ENCODE measurements around the gene SDCCAG8. TPM values are rescaled to one million over a fixed set of nuclear protein-coding genes. Genes with fewer than 3 reads are reported as not detected.

Gene SDCCAG8
- total and polyA plus RNA-seq, 2 of the 8 experiments (the other 6 are each of a cell fraction or from before 2014, with no cell fraction given) = 15.6 to 21.0 TPM

DNA sequence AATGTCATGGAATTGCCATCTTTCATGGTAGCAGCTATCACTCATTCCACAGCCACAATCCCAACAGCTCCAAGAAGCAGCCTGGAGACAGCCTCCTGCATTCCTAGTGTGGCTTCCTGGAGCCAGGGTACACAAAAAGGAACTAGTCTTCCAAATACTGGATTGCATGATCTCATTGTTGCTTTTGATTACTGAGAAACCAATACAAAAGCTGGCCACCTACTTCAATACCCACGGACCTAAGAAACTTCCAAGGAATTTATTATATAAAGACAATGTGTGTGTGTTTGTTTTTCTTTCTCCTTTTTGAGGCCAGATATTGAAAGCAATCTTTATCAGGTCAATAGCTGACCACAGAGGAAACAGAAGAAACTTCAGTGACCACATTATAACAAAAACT lies 26.3 kb upstream of the SDCCAG8 start:
- H3K79me1 ChIP-seq (ENCODE audit: low read depth, low read length) = peaks cover 2% of the 10 kb centered on the region; the same call in 1 of the 2 replicates
- no peak for DNase-seq (ENCODE audit: low read depth in 1 of 2, low spot score in 2 of 2)
- no peak overlapping the region for H2AK5ac ChIP-seq (ENCODE audit: low read depth, low read length)
- H3K27me3 ChIP-seq (replicated peaks in 1 of 4; ENCODE audit: control insufficient read depth in 3 of 4, extremely low read depth in 1 of 4, insufficient read depth in 3 of 4, low read length in 3 of 4) = no peaks in the 10 kb centered on the region
- H4K20me1 ChIP-seq (replicated peaks in 1 of 2; ENCODE audit: control insufficient read depth in 1 of 2, insufficient read depth in 2 of 2, low read length in 2 of 2) = peaks cover 0 to 1% of the 10 kb centered on the region in 2 experiments
- no peak overlapping the region for H3K23ac ChIP-seq (ENCODE audit: insufficient read length)
- no peak overlapping the region for H2BK5ac ChIP-seq (ENCODE audit: low read depth, low read length)
- H4K5ac ChIP-seq (ENCODE audit: insufficient read length, low read depth, low read length) = no peak overlapping the region
- FAIRE-seq = no peak
- H3K4me3 ChIP-seq (ENCODE audit: extremely low read depth in 1 of 4, insufficient read depth in 2 of 4, low read depth in 3 of 4, low read length in 4 of 4) = no peak overlapping the region
- H3K23me2 ChIP-seq (ENCODE audit: low read depth, low read length) = no peaks in the 10 kb centered on the region
- H3K79me2 ChIP-seq (ENCODE audit: control insufficient read depth in 1 of 2, insufficient read depth in 2 of 2, low read length in 2 of 2) = peaks cover 0 to 90% of the 10 kb centered on the region in 2 experiments; a peak in 3 of 4 replicates
- H3K27ac ChIP-seq (ENCODE audit: low read depth, low read length) = no peak overlapping the region
- CTCF ChIA-PET (ENCODE audit: partially characterized antibody) = interaction anchor here (1.2 kb wide), 1 partner anchor 10 kb away, joined by 3 read pairs; no protein-coding TSS in a partner anchor
- H3K9ac ChIP-seq (replicated peaks in 1 of 4; ENCODE audit: extremely low read depth in 1 of 4, low read depth in 3 of 4, low read length in 3 of 4) = no peak overlapping the region
- no peak overlapping the region for H2BK12ac ChIP-seq (ENCODE audit: low read depth, low read length)
- TF ChIP-seq GTF2F1 (IDR thresholded peaks at IDR 0.05; ENCODE audit: borderline replicate concordance, low read depth, low read length) = no peak
- no peak for TF ChIP-seq EGR1 (IDR thresholded peaks at IDR 0.05; ENCODE audit: borderline replicate concordance, low read depth, low read length)
- no peak for TF ChIP-seq EZH2 (IDR thresholded peaks at IDR 0.05; ENCODE audit: low read depth, low read length, severe bottlenecking)
- no peak for TF ChIP-seq CTBP2 (IDR thresholded peaks at IDR 0.05; ENCODE audit: borderline replicate concordance, insufficient read depth, insufficient read length, low read length)
- no peak for TF ChIP-seq TBP (IDR thresholded peaks at IDR 0.05; ENCODE audit: low read depth, low read length)
- no peak for TF ChIP-seq YY1 (IDR thresholded peaks at IDR 0.05; ENCODE audit: low read depth, low read length)
- TF ChIP-seq PHF8 (conservative IDR thresholded peaks at IDR 0.05; ENCODE audit: low read depth, low read length) = no peak
- TF ChIP-seq TCF12 (IDR thresholded peaks at IDR 0.05; ENCODE audit: low read depth, low read length) = no peak
- TF ChIP-seq CBX5 (IDR thresholded peaks at IDR 0.05; ENCODE audit: low read depth, low read length) = no peak
- no peak overlapping the region for H3K14ac ChIP-seq (ENCODE audit: insufficient read length)
- H3K9me3 ChIP-seq (ENCODE audit: insufficient read depth in 2 of 2, low read depth in 1 of 2, low read length in 1 of 2) = peaks cover 7 to 16% of the 10 kb centered on the region in 2 experiments; a peak in 3 of 4 replicates
- H2AFZ ChIP-seq (ENCODE audit: low read length) = no peak overlapping the region
- POLR2A ChIA-PET (ENCODE audit: partially characterized antibody) = interaction anchor here (1.3 kb wide), 1 partner anchor 20 kb away, joined by 3 read pairs; no protein-coding TSS in a partner anchor
- H4K8ac ChIP-seq (ENCODE audit: extremely low read depth, insufficient read depth, low read length) = no peak overlapping the region
- 85% methylated on average over 1 of the region's 1 CpG; no CpG with 5 or more reads in 1 of the 2 experiments for WGBS, 2 experiments (ENCODE audit: extremely low coverage in 1 of 2, insufficient coverage in 1 of 2, insufficient read length in 1 of 2, insufficient replicate concordance in 2 of 2, low coverage in 1 of 2, low lambda C conversion rate in 2 of 2, missing lambda C conversion rate in 1 of 2)
- no peak overlapping the region for H3K4me2 ChIP-seq (ENCODE audit: insufficient read depth in 1 of 2, low read depth in 2 of 2, low read length in 2 of 2)
- no peak overlapping the region for H4K91ac ChIP-seq (replicated peaks; ENCODE audit: insufficient read length, low read length)
- no peak overlapping the region for H3K4ac ChIP-seq (replicated peaks; ENCODE audit: insufficient read length, low read depth, low read length)
- H2BK15ac ChIP-seq (ENCODE audit: low read length) = no peak overlapping the region
- H3K36me3 ChIP-seq (ENCODE audit: control insufficient read depth in 2 of 4, insufficient read depth in 4 of 4, low read length in 3 of 4) = peaks cover 0 to 28% (median 8%) of the 10 kb centered on the region in 4 experiments; a peak in 4 of 8 replicates
- H3K18ac ChIP-seq (ENCODE audit: extremely low read depth, low read length) = no peak overlapping the region
- no peak overlapping the region for H2BK120ac ChIP-seq (replicated peaks; ENCODE audit: low read depth, low read length)
- no peaks in the 10 kb centered on the region; a peak in 1 of 7 replicates for H3K4me1 ChIP-seq (replicated peaks in 1 of 4; ENCODE audit: control insufficient read depth in 3 of 4, insufficient read depth in 4 of 4, low read length in 3 of 4)
- H3K56ac ChIP-seq (replicated peaks; ENCODE audit: insufficient read length, low read depth, low read length) = no peak overlapping the region
- H2BK20ac ChIP-seq (ENCODE audit: low read length) = no peak overlapping the region

Data from H1 (cell line).